ENCODE measurements around the gene CEMIP. TPM values are rescaled to one million over a fixed set of nuclear protein-coding genes. Genes with fewer than 3 reads are reported as not detected.

Gene CEMIP
- total RNA-seq, 1 experiment from 2014 or later: 3.1 TPM

DNA sequence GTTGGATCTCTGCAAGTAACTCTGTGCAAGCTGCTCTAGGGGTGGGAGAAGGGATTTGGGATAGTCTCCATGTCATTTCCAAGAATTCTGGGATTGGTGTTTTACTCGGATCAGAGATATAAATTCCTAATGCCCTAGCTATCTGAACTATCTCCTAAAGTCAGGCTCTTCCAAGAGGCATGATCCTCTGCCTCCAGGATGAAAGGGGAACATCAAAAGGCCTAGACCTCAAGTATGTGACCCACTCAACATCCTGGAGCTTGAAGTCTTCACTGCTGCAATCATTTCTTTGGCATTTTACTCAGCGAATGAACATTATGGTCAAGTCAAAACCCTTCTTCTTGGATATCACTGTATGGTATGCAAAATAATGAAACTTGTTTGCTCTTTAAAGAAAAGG lies 104.5 kb downstream of the CEMIP start:
- intact Hi-C loops (cut with micrococcal nuclease): no loop called here
- CTCF ChIA-PET: no interaction called here

DNA sequence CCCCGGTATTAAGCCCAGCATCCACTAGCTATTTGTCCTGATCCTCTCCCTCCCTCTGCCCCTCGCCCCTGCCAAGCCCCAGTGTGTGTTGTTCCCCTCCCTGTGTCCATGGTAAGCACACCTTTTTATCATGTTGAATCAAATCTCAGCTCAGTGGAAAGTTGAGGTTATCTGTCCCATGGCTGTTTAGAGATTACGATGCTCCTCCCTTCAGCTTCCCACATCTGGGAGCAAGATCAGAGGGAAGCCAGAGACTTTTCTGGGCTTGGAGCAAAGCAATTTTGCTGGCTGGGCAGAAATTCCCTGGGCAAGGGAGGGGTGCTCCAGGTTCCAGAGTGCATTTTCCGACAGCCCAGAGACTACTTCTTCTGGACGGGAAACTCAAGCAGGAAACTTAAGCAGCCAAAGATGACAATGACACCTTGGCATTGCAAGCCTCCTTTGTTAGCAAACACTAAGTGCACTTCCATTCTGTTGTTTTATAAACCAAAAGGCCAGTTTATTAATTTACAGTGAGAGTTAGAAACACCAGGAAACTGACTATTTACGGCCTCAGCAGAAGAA lies 105.9 kb downstream of the CEMIP start:
- Histone ChIP-seq H3K27me3 (ENCODE audit: low read length) (no peaks in the 10 kb centered on the region), H3K27ac (ENCODE audit: low read length) (no peak overlapping the region), H3K4me1 (ENCODE audit: insufficient read depth, low read length) (peaks cover 12% of the 10 kb centered on the region), H3K79me2 (ENCODE audit: low read length) (no peaks in the 10 kb centered on the region), H3K9me3 (ENCODE audit: low read length) (no peaks in the 10 kb centered on the region), H3F3A (ENCODE audit: low read length, unreplicated experiment) (no peaks in the 10 kb centered on the region), H3K4me2 (ENCODE audit: low read length) (no peak overlapping the region), H3K9me2 (replicated peaks; ENCODE audit: low read length) (no peaks in the 10 kb centered on the region), H3K36me3 (ENCODE audit: low read depth, low read length) (no peaks in the 10 kb centered on the region), H3K9ac (ENCODE audit: low read length) (no peak overlapping the region), H4K20me1 (ENCODE audit: low read length) (no peaks in the 10 kb centered on the region), H2AFZ (ENCODE audit: low read length) (no peak overlapping the region), H3K4me3 (ENCODE audit: low read length) (no peak overlapping the region)
- POLR2A ChIA-PET (ENCODE audit: unreplicated experiment): no interaction called here
- TF ChIP-seq EZH2phosphoT487 (IDR thresholded peaks at IDR 0.05; ENCODE audit: borderline replicate concordance, low read length): no peak
- no peak for TF ChIP-seq EZH2 (IDR thresholded peaks at IDR 0.05; ENCODE audit: low read length, unreplicated experiment)
- TF ChIP-seq, protein P1, sequence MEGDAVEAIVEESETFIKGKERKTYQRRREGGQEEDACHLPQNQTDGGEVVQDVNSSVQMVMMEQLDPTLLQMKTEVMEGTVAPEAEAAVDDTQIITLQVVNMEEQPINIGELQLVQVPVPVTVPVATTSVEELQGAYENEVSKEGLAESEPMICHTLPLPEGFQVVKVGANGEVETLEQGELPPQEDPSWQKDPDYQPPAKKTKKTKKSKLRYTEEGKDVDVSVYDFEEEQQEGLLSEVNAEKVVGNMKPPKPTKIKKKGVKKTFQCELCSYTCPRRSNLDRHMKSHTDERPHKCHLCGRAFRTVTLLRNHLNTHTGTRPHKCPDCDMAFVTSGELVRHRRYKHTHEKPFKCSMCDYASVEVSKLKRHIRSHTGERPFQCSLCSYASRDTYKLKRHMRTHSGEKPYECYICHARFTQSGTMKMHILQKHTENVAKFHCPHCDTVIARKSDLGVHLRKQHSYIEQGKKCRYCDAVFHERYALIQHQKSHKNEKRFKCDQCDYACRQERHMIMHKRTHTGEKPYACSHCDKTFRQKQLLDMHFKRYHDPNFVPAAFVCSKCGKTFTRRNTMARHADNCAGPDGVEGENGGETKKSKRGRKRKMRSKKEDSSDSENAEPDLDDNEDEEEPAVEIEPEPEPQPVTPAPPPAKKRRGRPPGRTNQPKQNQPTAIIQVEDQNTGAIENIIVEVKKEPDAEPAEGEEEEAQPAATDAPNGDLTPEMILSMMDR (conservative IDR thresholded peaks at IDR 0.05; ENCODE audit: low read depth, low read length): no peak
- DNase-seq (no peak), ATAC-seq (no peak)
- intact Hi-C loops (cut with micrococcal nuclease): no loop called here
- CTCF ChIA-PET: no interaction called here
- BruUV-seq (replicated peaks): no TSS peak

More for the DNA sequence above, 104.5 kb downstream of the CEMIP start:
- Histone ChIP-seq H3K9me2 (replicated peaks; ENCODE audit: low read length) (no peaks in the 10 kb centered on the region), H3K9ac (ENCODE audit: low read length) (no peak overlapping the region), H3K4me1 (ENCODE audit: insufficient read depth, low read length) (peaks cover 12% of the 10 kb centered on the region), H3K36me3 (ENCODE audit: low read depth, low read length) (no peaks in the 10 kb centered on the region), H3K4me2 (ENCODE audit: low read length) (no peak overlapping the region), H3K9me3 (ENCODE audit: low read length) (no peaks in the 10 kb centered on the region), H3K4me3 (ENCODE audit: low read length) (no peak overlapping the region), H4K20me1 (ENCODE audit: low read length) (no peaks in the 10 kb centered on the region), H3K79me2 (ENCODE audit: low read length) (no peaks in the 10 kb centered on the region), H3K27ac (ENCODE audit: low read length) (no peak overlapping the region), H2AFZ (ENCODE audit: low read length) (no peak overlapping the region), H3K27me3 (ENCODE audit: low read length) (no peaks in the 10 kb centered on the region), H3F3A (ENCODE audit: low read length, unreplicated experiment) (no peaks in the 10 kb centered on the region)
- POLR2A ChIA-PET (ENCODE audit: unreplicated experiment): no interaction called here
- no TSS peak for BruUV-seq (replicated peaks)
- TF ChIP-seq EZH2phosphoT487 (IDR thresholded peaks at IDR 0.05; ENCODE audit: borderline replicate concordance, low read length) (no peak), EZH2 (IDR thresholded peaks at IDR 0.05; ENCODE audit: low read length, unreplicated experiment) (no peak)
- TF ChIP-seq, protein P1 (conservative IDR thresholded peaks at IDR 0.05; ENCODE audit: low read depth, low read length): no peak
- ATAC-seq: no peak
- no peak for DNase-seq

DNA sequence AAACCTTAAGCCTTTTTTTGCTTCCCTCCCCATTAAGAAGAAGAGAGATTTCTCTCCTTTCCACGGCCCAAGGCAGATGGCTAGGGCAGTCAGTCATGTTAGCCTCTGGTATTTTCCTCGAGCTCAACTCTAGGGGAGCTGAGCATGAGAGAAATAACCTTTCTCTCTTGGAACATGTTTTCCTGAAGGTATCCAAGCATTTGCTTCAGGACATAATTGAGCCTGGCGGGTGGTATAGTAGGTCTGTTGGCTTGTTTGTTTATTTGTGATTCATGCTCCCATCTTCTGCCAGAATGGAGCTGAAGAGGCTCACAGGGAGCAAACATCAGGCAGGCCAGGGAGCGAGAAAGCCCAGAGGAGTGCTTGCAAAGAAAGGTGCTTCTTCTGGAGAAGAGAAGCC lies 108.0 kb downstream of the CEMIP start:
- Histone ChIP-seq H3K79me2 (ENCODE audit: low read length) (no peaks in the 10 kb centered on the region), H3K9me3 (ENCODE audit: low read length) (no peaks in the 10 kb centered on the region), H3F3A (ENCODE audit: low read length, unreplicated experiment) (no peaks in the 10 kb centered on the region), H3K27ac (ENCODE audit: low read length) (no peak overlapping the region), H4K20me1 (ENCODE audit: low read length) (no peaks in the 10 kb centered on the region), H3K4me2 (ENCODE audit: low read length) (peak overlapping the region; percentile 33; the same call in 1 of the 2 replicates), H2AFZ (ENCODE audit: low read length) (no peak overlapping the region), H3K9me2 (replicated peaks; ENCODE audit: low read length) (no peaks in the 10 kb centered on the region), H3K4me1 (ENCODE audit: insufficient read depth, low read length) (peaks cover 12% of the 10 kb centered on the region), H3K9ac (ENCODE audit: low read length) (no peak overlapping the region), H3K36me3 (ENCODE audit: low read depth, low read length) (no peaks in the 10 kb centered on the region), H3K27me3 (ENCODE audit: low read length) (no peaks in the 10 kb centered on the region), H3K4me3 (ENCODE audit: low read length) (no peak overlapping the region)
- no TSS peak for BruUV-seq (replicated peaks)
- intact Hi-C loops (cut with micrococcal nuclease): no loop called here
- ChIA-PET CTCF (no interaction called here), POLR2A (ENCODE audit: unreplicated experiment) (interaction anchor here (0.6 kb wide), 1 partner anchor 28 kb away, joined by 3 read pairs; no protein-coding TSS in a partner anchor)
- ATAC-seq (peak; percentile 92), DNase-seq (peak; percentile 64)
- TF ChIP-seq, protein P1 (conservative IDR thresholded peaks at IDR 0.05; ENCODE audit: low read depth, low read length): no peak
- TF ChIP-seq EZH2phosphoT487 (IDR thresholded peaks at IDR 0.05; ENCODE audit: borderline replicate concordance, low read length): no peak
- TF ChIP-seq EZH2 (IDR thresholded peaks at IDR 0.05; ENCODE audit: low read length, unreplicated experiment): no peak

Data from PC-3 (cell line).